ENCODE results near the gene TMEM91.

The TMEM91 gene

GRCh38 chr19:41426952-41427646, 50.8 kb downstream of the TMEM91 start, which contains the start of gene B3GNT8:
Gene B3GNT8, minus strand, starts transcription at chr19:41427374. Its CDS starts 596 bp downstream, at chr19:41426778.
- no peak for TF ChIP-seq CTCF (IDR thresholded peaks at IDR 0.05; ENCODE audit: low read depth, low read length)
- DNase-seq (ENCODE audit: extremely low read depth, low read depth): peak; percentile 25

GRCh38 chr19:41427647-41428480, 51.5 kb downstream of the TMEM91 start:
- no peak for DNase-seq (ENCODE audit: extremely low read depth, low read depth)
- TF ChIP-seq CTCF (IDR thresholded peaks at IDR 0.05; ENCODE audit: low read depth, low read length): no peak; the same call in 1 of the 2 replicates

- no peak for TF ChIP-seq CTCF (IDR thresholded peaks at IDR 0.05; ENCODE audit: low read depth, low read length)
- DNase-seq (ENCODE audit: extremely low read depth, low read depth): no peak
These were observed 52.1 kb downstream of the TMEM91 start for GRCh38 chr19:41428481-41428859.

- no peak for DNase-seq (ENCODE audit: extremely low read depth, low read depth)
- no peak for TF ChIP-seq CTCF (IDR thresholded peaks at IDR 0.05; ENCODE audit: low read depth, low read length)
These were observed 54.6 kb downstream of the TMEM91 start for GRCh38 chr19:41430922-41431321.

- TF ChIP-seq CTCF (IDR thresholded peaks at IDR 0.05; ENCODE audit: low read depth, low read length): peak; percentile 24
- no peak for DNase-seq (ENCODE audit: extremely low read depth, low read depth)
These were observed 55.4 kb downstream of the TMEM91 start for GRCh38 chr19:41431426-41432386.

- no peak for DNase-seq (ENCODE audit: extremely low read depth, low read depth)
- no peak for TF ChIP-seq CTCF (IDR thresholded peaks at IDR 0.05; ENCODE audit: low read depth, low read length)
These were observed 56.8 kb downstream of the TMEM91 start for GRCh38 chr19:41433171-41433570.
